Measurements from ENCODE around the gene NOX4.
"Not testable (repeated sequence)": the region's sequence is repeated elsewhere in the genome, so short reads cannot be mapped to it uniquely, and the experiment has no call there.

DNA sequence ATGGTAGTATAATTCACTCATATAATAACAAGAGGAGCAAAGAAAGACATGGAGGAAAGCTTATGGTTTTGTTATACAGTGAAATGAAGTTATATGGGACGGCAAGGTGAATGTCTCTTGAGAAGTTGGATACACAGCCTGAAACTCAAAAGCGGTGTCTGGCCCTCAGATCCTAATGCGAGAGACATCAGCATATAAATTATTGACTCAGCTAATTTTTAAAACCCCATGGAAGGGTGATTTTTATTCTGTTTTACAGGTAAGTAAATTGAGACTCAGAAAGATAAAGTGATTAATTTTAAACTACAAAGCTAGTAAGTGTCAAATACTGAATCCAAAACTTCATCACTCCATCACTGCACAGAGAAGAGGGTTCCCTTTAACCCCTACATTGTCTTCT lies 203.2 kb downstream of the NOX4 start:
- not testable (repeated sequence) for TF ChIP-seq SP1 (IDR thresholded peaks at IDR 0.05; ENCODE audit: low read depth, low read length); POLR2A (IDR thresholded peaks at IDR 0.05; ENCODE audit: control extremely low read depth in 1 of 2, low read depth in 2 of 2, low read length in 2 of 2); FOSL1 (IDR thresholded peaks at IDR 0.05; ENCODE audit: insufficient read depth, low read depth, low read length)

Data from H1 (cell line).